ENCODE data around the gene MYO18A.

- TF ChIP-seq CTCF (IDR thresholded peaks at IDR 0.05) (no peak), POLR2A (IDR thresholded peaks at IDR 0.05) (no peak)
Observed at GRCh38 chr17:29063992-29064391, 116.2 kb downstream of the MYO18A start.

All from prostate gland (tissue), 2 donors.